ENCODE results near the gene IFIT1.

IFIT1 gene

GRCh38 chr10:89391907-89392756 is at the start of gene IFIT1:
TSS of gene IFIT1 (plus strand) at chr10:89392623. CDS start at chr10:89392713, 90 bp downstream.
- H3K27ac ChIP-seq: 0 out of 2 replicates have a peak within 1 kb of the TSS, but pooled peaks have one; percentile 12
- TF ChIP-seq ZFX (IDR thresholded peaks at IDR 0.05; ENCODE audit: borderline replicate concordance): no peak
- TF ChIP-seq CTCF (IDR thresholded peaks at IDR 0.05): no peak

- TF ChIP-seq ZFX (IDR thresholded peaks at IDR 0.05; ENCODE audit: borderline replicate concordance) (no peak), CTCF (IDR thresholded peaks at IDR 0.05) (no peak)
Observed at GRCh38 chr10:89343089-89343767, 49.2 kb upstream of the IFIT1 start.

GRCh38 chr10:89344156-89344555 is 48.3 kb upstream of the IFIT1 start:
- TF ChIP-seq ZFX (IDR thresholded peaks at IDR 0.05; ENCODE audit: borderline replicate concordance) (no peak), CTCF (IDR thresholded peaks at IDR 0.05) (no peak)
- H3K27ac ChIP-seq: no peak overlapping the region

More at GRCh38 chr10:89343089-89343767, 49.2 kb upstream of the IFIT1 start:
- H3K27ac ChIP-seq: no peak overlapping the region

- H3K27ac ChIP-seq: no peak overlapping the region
- TF ChIP-seq CTCF (IDR thresholded peaks at IDR 0.05) (no peak), ZFX (IDR thresholded peaks at IDR 0.05; ENCODE audit: borderline replicate concordance) (no peak)
Observed at GRCh38 chr10:89345367-89346000, 46.9 kb upstream of the IFIT1 start.

GRCh38 chr10:89346405-89347254 is 45.8 kb upstream of the IFIT1 start:
- no peak overlapping the region for H3K27ac ChIP-seq
- TF ChIP-seq ZFX (IDR thresholded peaks at IDR 0.05; ENCODE audit: borderline replicate concordance): no peak
- TF ChIP-seq CTCF (IDR thresholded peaks at IDR 0.05): no peak

GRCh38 chr10:89347701-89348457 is 44.5 kb upstream of the IFIT1 start:
- TF ChIP-seq CTCF (IDR thresholded peaks at IDR 0.05): no peak
- H3K27ac ChIP-seq: no peak overlapping the region

All from 22Rv1 (cell line).